Right lobe of liver (tissue), 6 donors: ENCODE results near the gene SLC17A8. TPM values are rescaled to one million over a fixed set of nuclear protein-coding genes. Genes with fewer than 3 reads are reported as not detected.

ENCODE experiments used
- ATAC-seq, 4 donors: fragments of 200-7000 bp; cut with Tn5 transposase; one replicate each; pipeline ENCODE4 v1.9.1; 2020; ENCODE audit warnings: mild to moderate bottlenecking in 4 of 4, moderate library complexity in 4 of 4
- DNase-seq, 3 donors: peaks; one replicate each; pipeline ENCODE4 v3.0.0-alpha.2; 2020
- H3K27ac ChIP-seq, 3 donors: fragments of 200-600 bp; one replicate each; pipeline ENCODE4 v1.8.0; 2022
- H3K27me3 ChIP-seq, 2 donors: fragments of 200-600 bp; one replicate each; pipeline ENCODE4 v1.8.0; 2022
- H3K36me3 ChIP-seq, 4 donors: fragments of 200-600 bp; sonication (generic) in 1 of 4; one replicate each; pipeline versions ENCODE4 v1.5.1 to v1.8.0; 2017 to 2022; ENCODE audit warnings: control low read depth in 1 of 4
- H3K4me1 ChIP-seq, 4 donors: fragments of 200-600 bp; sonication (generic) in 1 of 4; one replicate each; pipeline versions ENCODE4 v1.5.1 to v1.8.0; 2017 to 2022; ENCODE audit warnings: control low read depth in 1 of 4
- H3K4me3 ChIP-seq, 3 donors: fragments of 200-600 bp; one replicate each; pipeline ENCODE4 v1.8.0; 2022
- H3K9me3 ChIP-seq, 4 donors: fragments of 200-600 bp; sonication (generic) in 1 of 4; one replicate each; pipeline versions ENCODE4 v1.5.1 to v1.8.0; 2017 to 2022; ENCODE audit warnings: control low read depth in 1 of 4
- CTCF ChIP-seq, 4 donors: fragments of 200-600 bp in 3 of 4; fragments of 450-650 bp in 1 of 4; IDR thresholded peaks; one replicate each; pipeline versions ENCODE4 v1.5.1 to v1.8.0; 2016 to 2022; ENCODE audit warnings: antibody characterized with exemption in 4 of 4, mild to moderate bottlenecking in 2 of 4
- POLR2A ChIP-seq: fragments of 450-650 bp; IDR thresholded peaks from one replicate; pipeline ENCODE4 v1.6.1; 2017; ENCODE audit warnings: antibody characterized with exemption, mild to moderate bottlenecking
- WGBS: methylation state at CpG from one replicate; pipeline ENCODE4 v1.1.6; 2018; ENCODE audit warnings: low coverage, low lambda C conversion rate; ENCODE audit not compliant: insufficient coverage; ENCODE audit errors: missing lambda C conversion rate; 5-methylcytosine and 5-hydroxymethylcytosine counted together
- intact Hi-C, 2 donors: fragments of 100-400 bp; cut with DNase I; formaldehyde crosslinking; loops; one replicate each; pipeline versions ENCODE4 v1.11.2 to v1.14.1; 2022
- total RNA-seq, 6 experiments: library from RNA; depleted of rRNA in 2 of 6; stranded (reverse); fragments of >200 nt in 2 of 6; fragmentation: NEBNext Ultra II Directional in 3 of 6; extraction: Animal tissue kit (Norgen Biotek cat#: 25700) in 3 of 6; gene quantifications; one replicate each; pipeline versions ENCODE4 v1.1.0 to v1.2.4, GENCODE V29; 2016 to 2023
- donor health status: DM: no; HTN: yes; CAD: no.
- donor health status: DM: no; HTN: no; CAD: no.
- donor health status: DM: no; HTN: no; CAD: no.
- donor health status: DM: no; HTN: yes; CAD: no.
- donor health status: DM: no; HTN: yes; CAD: no.

SLC17A8 gene
- total RNA-seq, 6 experiments from 2014 or later, result 0.06 to 0.51 (median 0.23) TPM

GRCh38 chr12:100326208-100326607, 30.7 kb upstream of the SLC17A8 start:
- no peak for ATAC-seq
- H3K27me3 ChIP-seq, result no peaks in the 10 kb centered on the region
- H3K4me1 ChIP-seq, result no peaks in the 10 kb centered on the region
- peaks cover 0 to 46% (median 6%) of the 10 kb centered on the region in 4 donors for H3K36me3 ChIP-seq
- H3K9me3 ChIP-seq, result no peaks in the 10 kb centered on the region
- no peak overlapping the region for H3K4me3 ChIP-seq
- TF ChIP-seq CTCF (IDR thresholded peaks at IDR 0.05), result no peak
- TF ChIP-seq POLR2A, result no peak
- DNase-seq, result no peak
- intact Hi-C loops, result no loop called here
- H3K27ac ChIP-seq, result no peak overlapping the region

GRCh38 chr12:100329800-100330199, 27.1 kb upstream of the SLC17A8 start:
- DNase-seq, result no peak
- Histone ChIP-seq H3K9me3 (no peaks in the 10 kb centered on the region), H3K4me1 (peaks cover 0 to 4% (median 0%) of the 10 kb centered on the region in 4 donors), H3K27ac (no peak overlapping the region), H3K36me3 (peaks cover 0 to 43% (median 8%) of the 10 kb centered on the region in 4 donors), H3K4me3 (no peak overlapping the region), H3K27me3 (no peaks in the 10 kb centered on the region)
- intact Hi-C loops, result no loop called here
- TF ChIP-seq CTCF (IDR thresholded peaks at IDR 0.05) (no peak), POLR2A (no peak)
- no peak for ATAC-seq
- WGBS, result no CpG with 5 or more reads among the region's 2 CpGs

GRCh38 chr12:100331871-100332270, 25.0 kb upstream of the SLC17A8 start:
- no peaks in the 10 kb centered on the region for H3K9me3 ChIP-seq
- 54% methylated on average over 1 of the region's 1 CpG for WGBS
- H3K27me3 ChIP-seq, result no peaks in the 10 kb centered on the region
- no peak for DNase-seq
- no peak overlapping the region for H3K4me3 ChIP-seq
- ATAC-seq, result peak in 1 of 4 donors; percentile 65
- TF ChIP-seq POLR2A, result no peak
- H3K36me3 ChIP-seq, result peaks cover 0 to 43% (median 7%) of the 10 kb centered on the region in 4 donors
- intact Hi-C loops, result no loop called here
- peaks cover 0 to 8% (median 0%) of the 10 kb centered on the region in 4 donors for H3K4me1 ChIP-seq
- no peak overlapping the region for H3K27ac ChIP-seq

DNA sequence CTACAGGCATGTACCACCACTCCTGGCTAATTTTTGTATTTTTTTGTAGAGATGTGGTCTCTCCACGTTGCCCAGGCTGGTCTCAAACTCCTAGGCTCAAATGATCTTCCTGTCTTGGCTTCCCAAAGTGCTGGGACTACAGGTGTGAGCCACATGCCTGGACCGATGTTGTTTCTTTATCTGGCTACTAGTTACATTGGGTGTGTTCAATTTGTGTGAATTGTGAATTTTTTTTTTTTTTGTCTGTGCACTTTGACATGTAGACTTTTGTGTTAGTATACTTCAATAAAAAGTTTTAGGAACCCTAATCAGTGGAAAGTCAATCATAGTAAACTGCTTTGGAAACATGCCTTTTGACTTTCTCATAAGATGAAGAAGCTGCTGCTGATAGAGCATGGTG, 24.0 kb upstream of the SLC17A8 start:
- Histone ChIP-seq H3K27ac (no peak overlapping the region), H3K27me3 (no peaks in the 10 kb centered on the region), H3K4me1 (peaks cover 0 to 15% (median 0%) of the 10 kb centered on the region in 4 donors), H3K4me3 (no peak overlapping the region), H3K9me3 (no peaks in the 10 kb centered on the region), H3K36me3 (peaks cover 0 to 40% (median 4%) of the 10 kb centered on the region in 4 donors)
- DNase-seq (no peak), ATAC-seq (no peak)
- WGBS, result 81% methylated on average over 2 of the region's 2 CpGs
- no peak for TF ChIP-seq CTCF (IDR thresholded peaks at IDR 0.05)
- TF ChIP-seq POLR2A, result no peak
- intact Hi-C loops, result no loop called here

DNA sequence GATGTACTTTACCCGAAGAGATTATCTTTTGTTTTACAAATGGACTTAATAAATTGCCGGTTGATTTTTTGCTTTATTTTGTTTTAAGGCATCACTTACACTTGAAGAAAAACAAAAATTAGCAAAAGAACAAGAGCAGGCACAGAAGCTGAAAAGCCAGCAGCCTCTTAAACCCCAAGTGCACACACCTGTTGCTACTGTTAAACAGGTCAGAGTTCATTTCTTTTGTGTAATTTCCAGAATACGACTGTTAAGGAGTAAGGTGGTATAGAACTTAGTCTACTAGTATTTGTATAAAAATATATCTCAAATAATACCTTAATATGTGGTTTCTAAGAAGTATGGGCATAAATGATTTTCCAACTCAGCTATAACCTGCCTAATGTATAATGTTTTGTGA, 19.6 kb upstream of the SLC17A8 start:
- peak; percentile 79 to 92 (median 88) for ATAC-seq
- peaks cover 0 to 17% (median 4%) of the 10 kb centered on the region in 4 donors for H3K36me3 ChIP-seq

More for the DNA sequence above, 19.6 kb upstream of the SLC17A8 start:
- intact Hi-C loops, result no loop called here
- H3K4me3 ChIP-seq, result no peak overlapping the region
- WGBS, result 34% methylated on average over 3 of the region's 3 CpGs
- TF ChIP-seq CTCF (IDR thresholded peaks at IDR 0.05), result no peak
- no peak for TF ChIP-seq POLR2A
- no peaks in the 10 kb centered on the region for H3K9me3 ChIP-seq
- H3K4me1 ChIP-seq, result peaks cover 0 to 17% (median 0%) of the 10 kb centered on the region in 4 donors
- peak overlapping the region in 2 of 3 donors; percentile 47 to 54 for H3K27ac ChIP-seq
- no peak for DNase-seq
- H3K27me3 ChIP-seq, result no peaks in the 10 kb centered on the region
